GM18517 (cell line): ENCODE results near the gene OR6Y1.

ENCODE experiments used
- ATAC-seq: cut with Tn5 transposase; IDR thresholded peaks from one replicate; pipeline ENCODE4 v1.9.1; 2021; ENCODE audit warnings: mild to moderate bottlenecking, moderate library complexity; ENCODE audit not compliant: unreplicated experiment

Gene OR6Y1

GRCh38 chr1:158507511-158507910 lies 46.7 kb downstream of the OR6Y1 start:
- no peak for ATAC-seq

DNA sequence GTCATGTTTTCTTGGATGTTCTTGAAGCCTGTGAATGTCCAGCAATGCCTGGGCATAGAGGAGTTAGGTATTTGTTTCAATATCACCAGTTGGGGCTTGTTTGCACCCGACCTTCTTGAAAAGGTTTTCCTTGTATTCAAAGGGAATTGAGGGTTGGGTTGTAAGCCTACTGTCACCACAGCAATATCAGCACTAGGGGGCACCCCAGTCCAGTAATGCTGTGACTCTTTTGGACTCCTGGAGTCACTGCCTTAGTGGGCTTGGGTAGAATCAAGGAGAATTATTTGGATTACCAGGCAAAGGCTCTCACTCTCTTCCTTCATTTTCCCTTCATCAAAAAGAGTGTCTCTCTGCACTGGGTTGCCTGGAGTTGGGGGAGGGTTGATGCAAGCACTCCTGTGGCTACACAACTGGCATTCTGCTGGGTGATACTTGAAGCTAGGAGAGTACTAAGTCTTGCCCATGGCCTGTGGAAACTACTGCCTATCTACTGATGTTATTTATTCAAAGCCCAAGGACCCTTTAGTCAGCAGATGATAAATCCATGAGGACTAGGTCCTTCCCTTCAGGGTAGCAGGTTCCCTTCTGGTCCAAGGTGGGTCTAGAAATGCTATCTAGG lies 47.7 kb downstream of the OR6Y1 start:
- no peak for ATAC-seq

- ATAC-seq = no peak
Measured at GRCh38 chr1:158496374-158496773, 57.8 kb downstream of the OR6Y1 start.

DNA sequence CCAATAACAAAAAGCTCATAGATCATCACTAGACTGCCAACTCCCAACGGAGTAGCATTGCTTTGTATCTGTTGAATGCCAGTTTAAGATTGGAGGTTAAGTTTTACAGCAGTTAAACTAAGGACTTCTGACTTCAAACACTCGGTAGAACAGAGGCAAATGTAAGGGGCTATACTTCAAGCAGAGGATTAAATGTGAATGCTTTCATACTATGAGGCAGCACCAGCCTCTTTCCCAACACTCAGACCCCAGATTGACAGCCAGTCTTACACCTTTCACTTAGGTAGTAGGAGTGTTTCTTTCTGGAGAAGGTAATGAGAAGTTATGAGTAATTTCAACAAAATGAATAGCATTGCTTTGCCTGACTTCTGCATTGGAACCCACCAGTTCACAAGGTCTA lies 59.4 kb downstream of the OR6Y1 start:
- ATAC-seq = no peak
